OCI-LY7 (cell line): Measurements from ENCODE around the gene HLA-F. TPM values are rescaled to one million over a fixed set of nuclear protein-coding genes. Genes with fewer than 3 reads are reported as not detected.

Source experiments
- BruUV-seq: library from RNA; stranded (reverse); fragments of 400-500 nt; replicated peaks from 2 replicates; lab custom pipeline; 2021; lab: Mats Ljungman, UMichigan
- CTCF ChIA-PET: fragments of 300-600 bp; sonication (Branson Sonifier 250); formaldehyde crosslinking; loops from one replicate; lab custom pipeline; 2022; ENCODE audit warnings: antibody characterized with exemption; ENCODE audit not compliant: unreplicated experiment; lab: Charles Lee
- POLR2A ChIA-PET: fragments of 300-600 bp; sonication (Branson Sonifier 250); formaldehyde crosslinking; loops from one replicate; lab custom pipeline; 2022; ENCODE audit warnings: antibody characterized with exemption; lab: Charles Lee
- DNase-seq: peaks from one replicate; pipeline ENCODE4 v3.0.0-alpha.2; 2015; ENCODE audit warnings: low spot score
- H2AFZ ChIP-seq: fragments of 200-600 bp; sonication (generic), shearing (Covaris generic); 2 replicates; pipeline ENCODE4 v1.6.1; 2014; ENCODE audit warnings: mild to moderate bottlenecking, antibody characterized with exemption, low read length, moderate library complexity
- H3K27ac ChIP-seq: fragments of 200-600 bp; sonication (generic); 2 replicates; pipeline ENCODE4 v1.5.1; 2014; ENCODE audit warnings: mixed run types, low read depth, mild to moderate bottlenecking, moderate library complexity, low read length, inconsistent platforms; ENCODE audit not compliant: poor library complexity, severe bottlenecking
- H3K36me3 ChIP-seq: fragments of 200-600 bp; sonication (generic); 2 replicates; pipeline ENCODE4 v1.6.1; 2014; ENCODE audit warnings: mild to moderate bottlenecking, antibody characterized with exemption, low read length, moderate library complexity, mixed read lengths; ENCODE audit not compliant: insufficient read depth
- H3K4me1 ChIP-seq: fragments of 200-600 bp; sonication (generic); 2 replicates; pipeline ENCODE4 v1.5.1; 2014; ENCODE audit warnings: mild to moderate bottlenecking, low read length; ENCODE audit not compliant: insufficient read depth, poor library complexity, severe bottlenecking
- H3K4me2 ChIP-seq: fragments of 200-600 bp; sonication (generic); 2 replicates; pipeline ENCODE4 v1.6.1; 2014; ENCODE audit warnings: mild to moderate bottlenecking, low read length
- H3K4me3 ChIP-seq: fragments of 200-600 bp; sonication (generic); 2 replicates; pipeline ENCODE4 v1.5.1; 2014; ENCODE audit warnings: mild to moderate bottlenecking, low read depth, low read length; ENCODE audit not compliant: poor library complexity, severe bottlenecking
- H3K79me2 ChIP-seq: fragments of 200-600 bp; sonication (generic); 2 replicates; pipeline ENCODE4 v1.6.1; 2016; ENCODE audit warnings: low read depth, mild to moderate bottlenecking, low read length, moderate library complexity, mixed read lengths; ENCODE audit not compliant: insufficient read depth
- H3K9me2 ChIP-seq: fragments of 200-600 bp; sonication (generic); 2 replicates; pipeline ENCODE4 v1.6.1; 2016; ENCODE audit warnings: mild to moderate bottlenecking, low read length, mixed read lengths; ENCODE audit not compliant: insufficient read depth
- H3K9me3 ChIP-seq: fragments of 200-600 bp; sonication (generic); 2 replicates; pipeline ENCODE4 v1.6.1; 2014; ENCODE audit warnings: mild to moderate bottlenecking, mixed run types, low read length, mixed read lengths
- H4K20me1 ChIP-seq: fragments of 200-600 bp; sonication (generic); 2 replicates; pipeline ENCODE4 v1.6.1; 2014; ENCODE audit warnings: mild to moderate bottlenecking, antibody characterized with exemption, low read length, moderate library complexity, mixed read lengths; ENCODE audit not compliant: insufficient read depth
- EZH2phosphoT487 ChIP-seq: fragments of 200-600 bp; sonication (generic); IDR thresholded peaks from 2 replicates; pipeline ENCODE4 v1.6.1; 2018; ENCODE audit warnings: low read depth, borderline replicate concordance, mild to moderate bottlenecking, mixed run types, antibody characterized with exemption, low read length, moderate library complexity, mixed read lengths
- intact Hi-C: fragments of 100-400 bp; cut with micrococcal nuclease; formaldehyde crosslinking; loops from one replicate; pipeline ENCODE4 v1.10.0; 2022; ENCODE audit not compliant: unreplicated experiment
- total RNA-seq, 2 experiments: library from RNA; depleted of rRNA in 1 of 2; stranded (reverse); fragments of >200 nt in 1 of 2; shearing (Covaris generic) in 1 of 2; gene quantifications; 2 replicates each; pipeline ENCODE4 v1.2.3, GENCODE V29; 2014 to 2022
- TF ChIP-seq, protein P1 (sequence below): fragments of 200-600 bp; sonication (generic); conservative IDR thresholded peaks from 2 replicates; pipeline ENCODE4 v1.5.1; 2014; ENCODE audit warnings: mild to moderate bottlenecking, antibody characterized with exemption, low read length, moderate library complexity, mixed read lengths

The HLA-F gene
- total RNA-seq, 2 experiments from 2014 or later = 56.0 to 83.2 TPM

DNA sequence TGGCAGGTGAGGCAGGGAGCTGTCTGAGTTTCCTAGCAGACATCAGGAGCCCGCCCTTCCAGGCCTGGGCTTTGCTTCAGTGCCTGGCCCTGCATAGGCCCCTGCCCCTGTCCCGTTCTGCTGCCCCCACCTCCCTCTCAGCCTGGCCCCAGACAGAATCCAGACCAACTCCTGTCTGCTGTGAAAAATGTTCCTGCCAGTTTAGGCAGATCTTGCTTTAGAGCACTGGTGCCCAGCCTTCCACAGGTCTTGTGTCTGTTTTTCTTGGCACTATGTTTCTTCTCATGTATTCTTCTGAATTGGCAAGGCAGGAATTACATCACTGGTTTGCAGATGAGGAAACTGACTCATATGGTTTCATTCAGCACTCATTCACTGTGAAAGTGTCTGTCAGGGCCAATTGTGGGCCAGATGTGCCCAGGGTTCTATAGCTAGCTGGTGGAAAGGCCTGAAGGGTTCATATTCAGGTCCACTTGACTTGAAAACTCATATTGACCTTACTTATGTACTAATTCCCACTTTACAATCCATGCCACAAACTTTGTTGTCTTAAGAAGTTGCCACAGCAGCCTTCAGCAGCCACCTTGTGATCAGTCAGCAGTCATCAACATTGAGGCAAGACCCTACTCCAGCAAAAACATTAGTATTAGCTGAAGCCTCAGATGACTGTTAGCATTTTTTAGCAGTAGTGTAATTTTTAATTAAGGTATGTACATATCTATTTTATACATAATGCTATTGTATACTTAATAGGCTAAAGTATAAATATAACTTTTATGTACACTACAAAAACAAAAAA, 40.5 kb downstream of the HLA-F start:
- H3K9me2 ChIP-seq = no peaks in the 10 kb centered on the region
- POLR2A ChIA-PET = interaction anchor here (0.5 kb wide), 1 partner anchor 14 kb away, joined by 4 read pairs; no protein-coding TSS in a partner anchor
- H4K20me1 ChIP-seq = no peaks in the 10 kb centered on the region
- H2AFZ ChIP-seq = no peak overlapping the region
- TF ChIP-seq, protein P1, sequence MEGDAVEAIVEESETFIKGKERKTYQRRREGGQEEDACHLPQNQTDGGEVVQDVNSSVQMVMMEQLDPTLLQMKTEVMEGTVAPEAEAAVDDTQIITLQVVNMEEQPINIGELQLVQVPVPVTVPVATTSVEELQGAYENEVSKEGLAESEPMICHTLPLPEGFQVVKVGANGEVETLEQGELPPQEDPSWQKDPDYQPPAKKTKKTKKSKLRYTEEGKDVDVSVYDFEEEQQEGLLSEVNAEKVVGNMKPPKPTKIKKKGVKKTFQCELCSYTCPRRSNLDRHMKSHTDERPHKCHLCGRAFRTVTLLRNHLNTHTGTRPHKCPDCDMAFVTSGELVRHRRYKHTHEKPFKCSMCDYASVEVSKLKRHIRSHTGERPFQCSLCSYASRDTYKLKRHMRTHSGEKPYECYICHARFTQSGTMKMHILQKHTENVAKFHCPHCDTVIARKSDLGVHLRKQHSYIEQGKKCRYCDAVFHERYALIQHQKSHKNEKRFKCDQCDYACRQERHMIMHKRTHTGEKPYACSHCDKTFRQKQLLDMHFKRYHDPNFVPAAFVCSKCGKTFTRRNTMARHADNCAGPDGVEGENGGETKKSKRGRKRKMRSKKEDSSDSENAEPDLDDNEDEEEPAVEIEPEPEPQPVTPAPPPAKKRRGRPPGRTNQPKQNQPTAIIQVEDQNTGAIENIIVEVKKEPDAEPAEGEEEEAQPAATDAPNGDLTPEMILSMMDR = no peak
- TF ChIP-seq EZH2phosphoT487 = no peak
- H3K79me2 ChIP-seq = no peaks in the 10 kb centered on the region
- intact Hi-C loops = no loop called here
- no peak for DNase-seq
- H3K4me3 ChIP-seq = no peak overlapping the region
- H3K27ac ChIP-seq = no peak overlapping the region
- peaks cover 21% of the 10 kb centered on the region for H3K4me1 ChIP-seq
- H3K4me2 ChIP-seq = no peak overlapping the region
- no peaks in the 10 kb centered on the region for H3K36me3 ChIP-seq
- CTCF ChIA-PET = interaction anchor here (0.6 kb wide), 1 partner anchor 16 kb away, joined by 3 read pairs; no protein-coding TSS in a partner anchor
- no peaks in the 10 kb centered on the region for H3K9me3 ChIP-seq
- BruUV-seq = no TSS peak

DNA sequence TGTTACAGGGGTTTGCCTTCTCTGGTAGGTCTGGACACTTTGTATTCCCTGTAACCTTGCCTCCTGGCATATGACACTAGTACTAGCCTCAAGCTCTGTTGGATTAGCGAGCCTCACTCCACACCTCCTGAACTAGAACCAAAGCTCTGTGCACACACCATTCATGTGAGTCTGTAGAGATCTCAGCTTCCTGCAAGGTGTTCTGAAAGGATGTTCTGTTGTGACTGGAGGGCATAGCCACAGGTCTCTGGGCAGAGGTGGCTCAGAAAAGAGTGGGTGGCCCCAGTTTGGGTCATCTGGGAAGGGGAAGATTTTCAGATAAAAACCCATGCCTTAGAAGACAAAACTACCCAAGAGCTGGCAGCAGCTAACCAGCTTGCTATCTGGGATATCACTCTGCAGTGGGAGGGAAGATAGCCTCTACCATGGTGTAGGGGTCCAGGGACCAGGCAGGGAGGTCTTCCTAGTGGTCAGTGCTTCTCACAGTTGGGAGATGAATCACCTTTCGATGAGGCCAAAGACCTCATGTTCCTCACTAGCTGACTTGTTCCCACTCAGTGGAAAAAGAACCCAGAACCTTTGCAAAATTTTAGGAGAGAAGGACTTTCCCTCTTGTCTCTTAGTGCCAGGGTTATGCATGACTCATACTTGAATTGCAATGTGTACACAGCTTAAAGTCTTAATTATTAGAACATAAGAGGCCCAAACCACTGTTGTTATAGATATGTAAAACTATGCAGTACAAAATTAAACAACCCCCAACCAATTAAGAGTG, 41.4 kb downstream of the HLA-F start:
- intact Hi-C loops = no loop called here
- no peaks in the 10 kb centered on the region for H4K20me1 ChIP-seq
- ChIA-PET CTCF (interaction anchor here (0.6 kb wide), 1 partner anchor 16 kb away, joined by 3 read pairs; no protein-coding TSS in a partner anchor), POLR2A (no interaction called here)
- no peak overlapping the region for H3K4me2 ChIP-seq
- H3K4me1 ChIP-seq = peaks cover 12% of the 10 kb centered on the region
- no peak overlapping the region for H2AFZ ChIP-seq
- no peaks in the 10 kb centered on the region for H3K36me3 ChIP-seq
- no peaks in the 10 kb centered on the region for H3K9me3 ChIP-seq
- H3K9me2 ChIP-seq = no peaks in the 10 kb centered on the region
- no TSS peak for BruUV-seq
- DNase-seq = no peak
- no peak overlapping the region for H3K27ac ChIP-seq
- H3K79me2 ChIP-seq = no peaks in the 10 kb centered on the region
- H3K4me3 ChIP-seq = no peak overlapping the region
- TF ChIP-seq, protein P1 = no peak
- no peak for TF ChIP-seq EZH2phosphoT487
